DND-41 (cell line): ENCODE results near the gene SLC35B1.

Experiments used
- ATAC-seq: fragments of 200-7000 bp; cut with Tn5 transposase; 3 replicates; pipeline ENCODE4 v1.9.1; 2021; ENCODE audit warnings: low read depth; ENCODE audit not compliant: insufficient read depth
- DNase-seq: peaks from one replicate; pipeline ENCODE4 v3.0.0-alpha.2; 2020
- H2AFZ ChIP-seq: 2 replicates; pipeline ENCODE4 v1.6.0; 2012; ENCODE audit warnings: low read depth, low read length
- H3K27ac ChIP-seq: 2 replicates; pipeline ENCODE4 v1.5.1; 2012; ENCODE audit warnings: low read length, inconsistent platforms
- H3K27me3 ChIP-seq: fragments of 200-600 bp; sonication (generic); 2 replicates; pipeline ENCODE4 v1.6.0; 2012; ENCODE audit warnings: low read length, mild to moderate bottlenecking, inconsistent platforms; ENCODE audit not compliant: insufficient read depth, poor library complexity
- H3K36me3 ChIP-seq: 2 replicates; pipeline ENCODE4 v1.5.1; 2012; ENCODE audit warnings: low read length, inconsistent platforms; ENCODE audit not compliant: insufficient read depth
- H3K4me1 ChIP-seq: 2 replicates; pipeline ENCODE4 v1.5.1; 2012; ENCODE audit warnings: mild to moderate bottlenecking, low read length; ENCODE audit not compliant: insufficient read depth
- H3K4me2 ChIP-seq: 2 replicates; pipeline ENCODE4 v1.6.0; 2012; ENCODE audit warnings: mild to moderate bottlenecking, moderate library complexity, low read length, inconsistent platforms; ENCODE audit not compliant: insufficient read depth
- H3K4me3 ChIP-seq, 2 experiments: fragments of 200-600 bp in 1 of 2; shearing (Covaris generic) in 1 of 2; 2 replicates each; pipeline ENCODE4 v1.5.1; 2012 to 2016; ENCODE audit warnings: inconsistent platforms in 2 of 2, low read length in 2 of 2, mild to moderate bottlenecking in 2 of 2, low read depth in 1 of 2, moderate library complexity in 1 of 2
- H3K79me2 ChIP-seq: 2 replicates; pipeline ENCODE4 v1.6.0; 2012; ENCODE audit warnings: low read length, inconsistent platforms; ENCODE audit not compliant: insufficient read depth
- H3K9ac ChIP-seq: 2 replicates; pipeline ENCODE4 v1.6.0; 2012; ENCODE audit warnings: low read depth, mild to moderate bottlenecking, inconsistent platforms, low read length, moderate library complexity
- H3K9me3 ChIP-seq: 2 replicates; pipeline ENCODE4 v1.5.1; 2012; ENCODE audit warnings: low read length, moderate library complexity, mild to moderate bottlenecking, inconsistent platforms; ENCODE audit not compliant: insufficient read depth, severe bottlenecking
- H4K20me1 ChIP-seq: 2 replicates; pipeline ENCODE4 v1.6.0; 2012; ENCODE audit warnings: low read length; ENCODE audit not compliant: insufficient read depth
- EZH2 ChIP-seq: IDR thresholded peaks from 3 replicates; pipeline ENCODE4 v1.6.1; 2012; ENCODE audit warnings: borderline replicate concordance, low read depth, mild to moderate bottlenecking, moderate library complexity, low read length, inconsistent platforms; ENCODE audit not compliant: severe bottlenecking
- TF ChIP-seq, protein P1 (sequence below): IDR thresholded peaks from 2 replicates; pipeline ENCODE4 v1.5.1; 2012; ENCODE audit warnings: borderline replicate concordance, low read length, moderate library complexity, mild to moderate bottlenecking; ENCODE audit not compliant: poor library complexity, severe bottlenecking; ENCODE audit errors: extremely low read depth

The SLC35B1 gene

DNA sequence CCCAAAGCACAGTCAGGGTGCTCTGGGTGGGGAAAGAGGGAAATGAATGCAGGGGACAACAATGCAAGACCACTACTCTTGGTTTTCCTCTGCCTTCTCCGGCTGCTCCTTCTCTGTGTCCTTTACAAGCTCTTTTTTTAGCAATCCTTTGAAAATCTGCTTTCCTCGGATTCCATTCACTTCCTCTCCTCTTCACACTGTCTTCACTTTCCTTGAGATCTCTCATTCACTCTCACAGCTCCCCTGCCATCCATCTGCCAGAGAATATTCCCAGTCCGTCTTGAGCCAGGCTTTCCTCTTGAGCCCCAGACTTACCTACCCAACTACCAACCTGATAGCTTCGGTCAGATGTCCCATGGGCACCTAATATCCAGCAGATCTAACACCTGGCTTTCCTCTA lies 18.9 kb downstream of the SLC35B1 start:
- Histone ChIP-seq H3K4me3 (peak overlapping the region in 1 of 2 experiments; percentile 34; a peak in 2 of 4 replicates), H3K9me3 (no peaks in the 10 kb centered on the region), H3K36me3 (no peaks in the 10 kb centered on the region), H3K4me2 (peak overlapping the region; percentile 46), H2AFZ (peak overlapping the region; percentile 81), H3K4me1 (peaks cover 22% of the 10 kb centered on the region), H3K27ac (peak overlapping the region; percentile 83), H3K79me2 (no peaks in the 10 kb centered on the region), H4K20me1 (no peaks in the 10 kb centered on the region), H3K9ac (peak overlapping the region; percentile 33), H3K27me3 (no peaks in the 10 kb centered on the region)
- DNase-seq (no peak), ATAC-seq (no peak)
- no peak for TF ChIP-seq EZH2
- TF ChIP-seq, protein P1, sequence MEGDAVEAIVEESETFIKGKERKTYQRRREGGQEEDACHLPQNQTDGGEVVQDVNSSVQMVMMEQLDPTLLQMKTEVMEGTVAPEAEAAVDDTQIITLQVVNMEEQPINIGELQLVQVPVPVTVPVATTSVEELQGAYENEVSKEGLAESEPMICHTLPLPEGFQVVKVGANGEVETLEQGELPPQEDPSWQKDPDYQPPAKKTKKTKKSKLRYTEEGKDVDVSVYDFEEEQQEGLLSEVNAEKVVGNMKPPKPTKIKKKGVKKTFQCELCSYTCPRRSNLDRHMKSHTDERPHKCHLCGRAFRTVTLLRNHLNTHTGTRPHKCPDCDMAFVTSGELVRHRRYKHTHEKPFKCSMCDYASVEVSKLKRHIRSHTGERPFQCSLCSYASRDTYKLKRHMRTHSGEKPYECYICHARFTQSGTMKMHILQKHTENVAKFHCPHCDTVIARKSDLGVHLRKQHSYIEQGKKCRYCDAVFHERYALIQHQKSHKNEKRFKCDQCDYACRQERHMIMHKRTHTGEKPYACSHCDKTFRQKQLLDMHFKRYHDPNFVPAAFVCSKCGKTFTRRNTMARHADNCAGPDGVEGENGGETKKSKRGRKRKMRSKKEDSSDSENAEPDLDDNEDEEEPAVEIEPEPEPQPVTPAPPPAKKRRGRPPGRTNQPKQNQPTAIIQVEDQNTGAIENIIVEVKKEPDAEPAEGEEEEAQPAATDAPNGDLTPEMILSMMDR = no peak

DNA sequence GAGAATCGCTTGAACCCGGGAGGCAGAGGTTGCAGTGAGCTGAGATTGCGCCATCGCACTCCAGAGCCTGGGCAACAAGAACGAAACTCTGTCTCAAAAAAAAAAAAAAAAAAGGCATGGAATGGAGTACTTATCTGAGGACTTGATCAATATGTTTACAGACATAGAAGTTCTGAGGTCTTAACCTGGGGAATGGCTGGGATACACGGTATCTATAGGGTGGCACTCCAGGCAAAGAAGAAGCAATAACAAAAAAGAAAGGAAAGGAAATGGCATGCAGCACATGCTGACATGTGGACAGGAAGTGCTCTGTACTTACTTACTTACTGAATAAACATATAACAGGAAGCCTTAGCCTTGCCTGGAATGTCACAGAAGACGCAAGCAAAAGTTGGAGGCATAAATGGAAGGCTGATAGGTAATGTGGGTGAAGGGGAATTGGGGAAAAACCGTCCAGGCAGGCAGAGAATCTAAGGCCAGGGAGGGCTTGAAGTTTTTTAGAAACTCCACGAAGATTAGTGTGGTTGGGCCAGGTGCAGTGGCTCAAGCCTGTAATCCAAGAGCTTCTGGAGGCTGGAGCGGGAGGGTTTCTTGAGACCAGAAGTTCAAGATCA lies 19.8 kb downstream of the SLC35B1 start:
- peak; percentile 53 for DNase-seq

DNA sequence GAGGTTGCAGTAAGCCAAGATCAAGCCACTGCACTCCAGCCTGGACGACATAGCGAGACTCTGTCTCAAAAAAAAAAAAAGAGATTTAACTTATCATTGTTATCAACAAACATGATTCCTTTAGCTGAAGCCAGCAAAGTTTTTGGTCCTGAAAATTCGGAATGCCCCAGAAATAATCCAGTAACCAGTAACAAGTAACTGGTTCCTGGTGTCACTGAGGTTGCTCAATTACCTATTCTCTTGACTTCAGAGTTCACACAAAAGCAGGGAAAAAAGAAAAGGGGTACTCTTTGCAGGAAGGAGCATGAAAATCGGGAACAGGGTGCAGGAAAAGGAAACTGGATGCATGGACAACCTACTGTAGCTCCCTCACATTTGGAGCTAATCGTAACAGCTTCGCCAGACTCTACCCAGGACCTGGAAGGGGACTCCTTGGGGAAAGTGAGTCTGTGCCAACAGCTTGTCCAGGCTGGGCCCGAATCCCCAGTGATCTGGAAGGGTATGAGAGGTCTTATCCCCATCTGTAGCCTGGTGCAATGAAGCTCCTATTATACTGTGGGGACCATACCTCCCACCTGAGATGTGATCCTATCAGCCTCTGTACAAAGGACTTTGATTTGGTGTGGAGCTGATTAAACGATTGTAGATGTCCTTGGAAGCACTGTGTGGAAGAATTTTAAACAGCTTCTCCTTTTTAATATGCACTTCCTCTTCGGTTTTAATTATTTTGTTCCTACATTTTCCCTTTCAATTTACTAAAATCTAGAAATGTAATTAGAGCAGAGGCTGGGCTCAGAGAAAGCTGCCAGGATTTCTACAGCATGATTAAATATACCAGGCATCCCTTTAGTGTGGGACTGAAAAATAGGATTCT lies 26.4 kb downstream of the SLC35B1 start:
- Histone ChIP-seq H3K79me2 (peaks cover 10% of the 10 kb centered on the region), H3K4me2 (no peak overlapping the region), H3K9me3 (no peaks in the 10 kb centered on the region), H3K36me3 (no peaks in the 10 kb centered on the region), H3K4me1 (peaks cover 13% of the 10 kb centered on the region), H3K27me3 (no peaks in the 10 kb centered on the region), H4K20me1 (0 out of 2 replicates have a peak, but pooled peaks cover 4% of the 10 kb centered on the region), H3K4me3 (no peak overlapping the region), H3K27ac (no peak overlapping the region), H3K9ac (no peak overlapping the region), H2AFZ (no peak overlapping the region)
- no peak for ATAC-seq
- no peak for DNase-seq
- TF ChIP-seq EZH2 = no peak
- TF ChIP-seq, protein P1 = no peak

More for the DNA sequence above, 19.8 kb downstream of the SLC35B1 start:
- Histone ChIP-seq H3K79me2 (no peaks in the 10 kb centered on the region), H3K9ac (peak overlapping the region; percentile 33), H2AFZ (peak overlapping the region; percentile 81), H3K4me1 (peaks cover 22% of the 10 kb centered on the region), H3K27me3 (no peaks in the 10 kb centered on the region), H3K36me3 (no peaks in the 10 kb centered on the region), H3K4me3 (peak overlapping the region in 1 of 2 experiments; percentile 15; a peak in 2 of 4 replicates), H4K20me1 (no peaks in the 10 kb centered on the region), H3K9me3 (no peaks in the 10 kb centered on the region), H3K4me2 (peak overlapping the region; percentile 46), H3K27ac (peak overlapping the region; percentile 83)
- ATAC-seq = peak; percentile 88
- TF ChIP-seq, protein P1 = no peak
- no peak for TF ChIP-seq EZH2
